ENCODE data around the gene NOS1AP.

NOS1AP gene

DNA sequence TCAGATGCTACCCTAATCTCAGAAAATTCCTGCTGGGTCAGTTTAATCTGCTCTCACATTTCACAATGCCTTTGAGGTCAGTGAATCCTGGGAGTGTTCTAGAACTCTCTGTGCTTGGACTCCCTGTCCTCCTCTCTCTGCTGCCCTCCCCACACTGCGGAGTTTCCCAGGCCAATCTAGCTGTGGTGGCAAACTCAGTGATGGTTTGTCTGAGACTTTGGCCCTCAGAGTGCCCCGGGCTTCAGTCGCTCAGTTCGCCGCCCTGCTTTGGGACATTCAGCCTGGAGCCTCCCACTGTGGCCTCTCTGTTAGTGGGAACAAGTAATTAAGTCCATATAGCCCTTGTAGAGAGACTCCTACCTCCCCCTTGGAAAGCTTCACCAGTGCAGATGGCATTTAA is 319.1 kb downstream of the NOS1AP start:
- no peak overlapping the region for H3K4me2 ChIP-seq (ENCODE audit: low read length, poor library complexity, severe bottlenecking)
- WGBS: 84% methylated on average over 5 of the region's 5 CpGs

GRCh38 chr1:162389021-162389818 is 319.7 kb downstream of the NOS1AP start:
- Histone ChIP-seq H4K91ac (ENCODE audit: low read length) (no peak overlapping the region), H3K23ac (ENCODE audit: low read length in 2 of 2) (no peak overlapping the region), H3K27me3 (ENCODE audit: control insufficient read depth in 1 of 2, insufficient read depth in 1 of 2, low read length in 2 of 2) (peaks cover 0 to 42% of the 10 kb centered on the region in 2 experiments), H3K27ac (ENCODE audit: low read length, poor library complexity, severe bottlenecking) (peak overlapping the region; percentile 61), H3K36me3 (ENCODE audit: control insufficient read depth in 1 of 2, insufficient read depth in 2 of 2, low read depth in 1 of 2, low read length in 2 of 2) (no peaks in the 10 kb centered on the region), H2AK5ac (ENCODE audit: low read length, severe bottlenecking) (peak overlapping the region; percentile 71), H2BK5ac (ENCODE audit: low read depth, low read length, poor library complexity, severe bottlenecking) (no peak overlapping the region), H3K4me2 (ENCODE audit: low read length, poor library complexity, severe bottlenecking) (no peak overlapping the region), H3K4me3 (ENCODE audit: insufficient read depth in 1 of 2, low read depth in 1 of 2, low read length in 2 of 2) (no peak overlapping the region), H3K9ac (ENCODE audit: low read length) (no peak overlapping the region), H2BK120ac (ENCODE audit: low read depth, low read length) (no peak overlapping the region), H2BK12ac (ENCODE audit: low read length in 2 of 2) (no peak overlapping the region), H3K4me1 (ENCODE audit: control insufficient read depth, insufficient read depth, low read depth, low read length) (peaks cover 18% of the 10 kb centered on the region), H4K8ac (ENCODE audit: low read length) (no peak overlapping the region), H3K9me3 (ENCODE audit: control insufficient read depth, low read length) (no peaks in the 10 kb centered on the region), H2AFZ (ENCODE audit: low read depth, low read length) (no peak overlapping the region), H3K18ac (ENCODE audit: low read depth in 1 of 2, low read length in 2 of 2) (no peak overlapping the region), H2BK15ac (ENCODE audit: low read depth, poor library complexity, severe bottlenecking) (no peak overlapping the region), H3K14ac (ENCODE audit: low read length in 2 of 2) (no peak overlapping the region), H3K4ac (ENCODE audit: low read depth in 1 of 2, low read length in 2 of 2) (no peak overlapping the region), H3K79me1 (replicated peaks; ENCODE audit: low read length, poor library complexity, severe bottlenecking) (no peaks in the 10 kb centered on the region)
- WGBS: 62% methylated on average over 9 of the region's 11 CpGs
- DNase-seq: peak; percentile 83

More for the DNA sequence above, 319.1 kb downstream of the NOS1AP start:
- Histone ChIP-seq H3K9ac (ENCODE audit: low read length) (no peak overlapping the region), H3K14ac (ENCODE audit: low read length in 2 of 2) (no peak overlapping the region), H3K9me3 (ENCODE audit: control insufficient read depth, low read length) (no peaks in the 10 kb centered on the region), H3K79me1 (replicated peaks; ENCODE audit: low read length, poor library complexity, severe bottlenecking) (no peaks in the 10 kb centered on the region), H4K91ac (ENCODE audit: low read length) (no peak overlapping the region), H3K4me1 (ENCODE audit: control insufficient read depth, insufficient read depth, low read depth, low read length) (peaks cover 18% of the 10 kb centered on the region), H3K4ac (ENCODE audit: low read depth in 1 of 2, low read length in 2 of 2) (no peak overlapping the region), H3K18ac (ENCODE audit: low read depth in 1 of 2, low read length in 2 of 2) (peak overlapping the region in 1 of 2 experiments; percentile 26), H2AK5ac (ENCODE audit: low read length, severe bottlenecking) (peak overlapping the region; percentile 67), H3K4me3 (ENCODE audit: insufficient read depth in 1 of 2, low read depth in 1 of 2, low read length in 2 of 2) (no peak overlapping the region), H2AFZ (ENCODE audit: low read depth, low read length) (peak overlapping the region; percentile 11), H2BK12ac (ENCODE audit: low read length in 2 of 2) (no peak overlapping the region), H3K27ac (ENCODE audit: low read length, poor library complexity, severe bottlenecking) (no peak overlapping the region), H3K23ac (ENCODE audit: low read length in 2 of 2) (no peak overlapping the region), H4K8ac (ENCODE audit: low read length) (no peak overlapping the region), H3K27me3 (ENCODE audit: control insufficient read depth in 1 of 2, insufficient read depth in 1 of 2, low read length in 2 of 2) (peaks cover 0 to 42% of the 10 kb centered on the region in 2 experiments), H2BK120ac (ENCODE audit: low read depth, low read length) (no peak overlapping the region), H2BK5ac (ENCODE audit: low read depth, low read length, poor library complexity, severe bottlenecking) (no peak overlapping the region), H2BK15ac (ENCODE audit: low read depth, poor library complexity, severe bottlenecking) (no peak overlapping the region), H3K36me3 (ENCODE audit: control insufficient read depth in 1 of 2, insufficient read depth in 2 of 2, low read depth in 1 of 2, low read length in 2 of 2) (no peaks in the 10 kb centered on the region)
- DNase-seq: peak; percentile 46

- Histone ChIP-seq H2AK5ac (ENCODE audit: low read length, severe bottlenecking) (peak overlapping the region; percentile 71), H3K9me3 (ENCODE audit: control insufficient read depth, low read length) (no peaks in the 10 kb centered on the region), H3K4ac (ENCODE audit: low read depth in 1 of 2, low read length in 2 of 2) (no peak overlapping the region), H2BK120ac (ENCODE audit: low read depth, low read length) (no peak overlapping the region), H3K18ac (ENCODE audit: low read depth in 1 of 2, low read length in 2 of 2) (no peak overlapping the region), H2BK15ac (ENCODE audit: low read depth, poor library complexity, severe bottlenecking) (no peak overlapping the region), H2BK12ac (ENCODE audit: low read length in 2 of 2) (peak overlapping the region in 1 of 2 experiments; percentile 46), H3K23ac (ENCODE audit: low read length in 2 of 2) (no peak overlapping the region), H3K4me1 (ENCODE audit: control insufficient read depth, insufficient read depth, low read depth, low read length) (peaks cover 14% of the 10 kb centered on the region), H4K91ac (ENCODE audit: low read length) (peak overlapping the region; percentile 0), H3K4me3 (ENCODE audit: insufficient read depth in 1 of 2, low read depth in 1 of 2, low read length in 2 of 2) (no peak overlapping the region), H3K79me1 (replicated peaks; ENCODE audit: low read length, poor library complexity, severe bottlenecking) (no peaks in the 10 kb centered on the region), H3K36me3 (ENCODE audit: control insufficient read depth in 1 of 2, insufficient read depth in 2 of 2, low read depth in 1 of 2, low read length in 2 of 2) (no peaks in the 10 kb centered on the region), H4K8ac (ENCODE audit: low read length) (no peak overlapping the region), H3K9ac (ENCODE audit: low read length) (no peak overlapping the region), H3K4me2 (ENCODE audit: low read length, poor library complexity, severe bottlenecking) (no peak overlapping the region), H3K27ac (ENCODE audit: low read length, poor library complexity, severe bottlenecking) (peak overlapping the region; percentile 61), H2BK5ac (ENCODE audit: low read depth, low read length, poor library complexity, severe bottlenecking) (no peak overlapping the region), H3K14ac (ENCODE audit: low read length in 2 of 2) (no peak overlapping the region), H3K27me3 (ENCODE audit: control insufficient read depth in 1 of 2, insufficient read depth in 1 of 2, low read length in 2 of 2) (peaks cover 0 to 42% of the 10 kb centered on the region in 2 experiments), H2AFZ (ENCODE audit: low read depth, low read length) (no peak overlapping the region)
- 83% methylated on average over 7 of the region's 9 CpGs for WGBS
- DNase-seq: no peak
These were observed 320.5 kb downstream of the NOS1AP start for GRCh38 chr1:162389971-162390370.

DNA sequence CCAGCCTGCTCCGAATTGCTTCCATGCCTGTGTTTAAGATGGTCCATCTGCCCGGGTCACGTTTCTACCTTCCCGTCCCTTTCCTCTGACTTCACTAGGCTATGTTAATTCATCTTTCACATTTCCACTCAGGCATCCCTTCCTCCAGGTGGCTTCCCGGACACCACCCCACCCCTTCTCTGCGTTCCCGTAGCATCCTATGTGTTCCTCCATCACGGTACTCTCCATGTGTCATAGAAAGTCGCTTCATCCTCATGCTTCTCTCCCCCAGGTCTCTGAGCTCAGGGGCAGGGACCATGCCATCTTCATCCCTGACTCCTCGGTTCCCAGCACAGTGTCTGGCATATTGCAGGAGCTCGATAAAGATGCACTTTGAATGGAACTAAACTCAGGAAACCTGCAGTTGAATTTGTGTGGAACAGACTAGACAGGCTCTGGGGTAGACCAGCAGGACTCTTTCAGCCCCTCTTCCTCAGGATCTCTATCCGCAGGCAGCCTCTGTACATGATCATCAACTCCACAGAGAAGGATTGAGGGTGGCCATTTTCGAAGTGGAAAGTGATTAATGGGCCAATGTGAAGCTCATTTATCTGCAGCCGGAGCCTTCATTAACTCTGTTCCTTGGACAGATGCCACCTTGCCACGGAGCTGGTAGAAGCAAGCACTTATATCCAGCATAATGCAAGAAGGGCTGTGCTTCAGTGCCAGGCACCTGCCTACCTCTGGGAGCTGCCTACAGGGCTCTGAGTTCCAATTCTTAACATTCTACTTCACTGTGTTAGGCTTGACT is 321.1 kb downstream of the NOS1AP start:
- Histone ChIP-seq H3K18ac (ENCODE audit: low read depth in 1 of 2, low read length in 2 of 2) (no peak overlapping the region), H4K91ac (ENCODE audit: low read length) (peak overlapping the region; percentile 0), H3K4ac (ENCODE audit: low read depth in 1 of 2, low read length in 2 of 2) (no peak overlapping the region), H3K14ac (ENCODE audit: low read length in 2 of 2) (no peak overlapping the region), H4K8ac (ENCODE audit: low read length) (no peak overlapping the region), H3K27ac (ENCODE audit: low read length, poor library complexity, severe bottlenecking) (no peak overlapping the region), H2AFZ (ENCODE audit: low read depth, low read length) (no peak overlapping the region), H2BK120ac (ENCODE audit: low read depth, low read length) (no peak overlapping the region), H3K9me3 (ENCODE audit: control insufficient read depth, low read length) (no peaks in the 10 kb centered on the region), H3K23ac (ENCODE audit: low read length in 2 of 2) (no peak overlapping the region), H2BK15ac (ENCODE audit: low read depth, poor library complexity, severe bottlenecking) (no peak overlapping the region), H3K79me1 (replicated peaks; ENCODE audit: low read length, poor library complexity, severe bottlenecking) (no peaks in the 10 kb centered on the region), H3K4me1 (ENCODE audit: control insufficient read depth, insufficient read depth, low read depth, low read length) (peaks cover 14% of the 10 kb centered on the region), H3K27me3 (ENCODE audit: control insufficient read depth in 1 of 2, insufficient read depth in 1 of 2, low read length in 2 of 2) (peaks cover 0 to 42% of the 10 kb centered on the region in 2 experiments), H2BK12ac (ENCODE audit: low read length in 2 of 2) (peak overlapping the region in 1 of 2 experiments; percentile 46), H3K36me3 (ENCODE audit: control insufficient read depth in 1 of 2, insufficient read depth in 2 of 2, low read depth in 1 of 2, low read length in 2 of 2) (no peaks in the 10 kb centered on the region), H3K4me2 (ENCODE audit: low read length, poor library complexity, severe bottlenecking) (no peak overlapping the region), H2BK5ac (ENCODE audit: low read depth, low read length, poor library complexity, severe bottlenecking) (no peak overlapping the region), H2AK5ac (ENCODE audit: low read length, severe bottlenecking) (peak overlapping the region; percentile 7), H3K9ac (ENCODE audit: low read length) (no peak overlapping the region), H3K4me3 (ENCODE audit: insufficient read depth in 1 of 2, low read depth in 1 of 2, low read length in 2 of 2) (no peak overlapping the region)
- WGBS: 86% methylated on average over 15 of the region's 15 CpGs
- no peak for DNase-seq
